Heart left ventricle (tissue), 16 donors: ENCODE data around the gene HNRNPUL2. TPM values are rescaled to one million over a fixed set of nuclear protein-coding genes. Genes with fewer than 3 reads are reported as not detected.
A peak's percentile ranks its signal among the peaks of the same experiment; 100 is the strongest.

Experiments used
- ATAC-seq, 4 donors: fragments of 200-7000 bp; cut with Tn5 transposase; one replicate each; pipeline ENCODE4 v1.9.1; 2020 to 2022; ENCODE audit warnings: moderate library complexity in 4 of 4, mild to moderate bottlenecking in 3 of 4, moderate number of reproducible peaks in 1 of 4
- DNase-seq, 5 donors: peaks; one replicate each; pipeline ENCODE4 v3.0.0-alpha.2; 2020
- H3K27ac ChIP-seq, 12 donors: fragments of 200-600 bp; sonication (generic) in 4 of 12; one replicate each; pipeline versions ENCODE4 v1.5.0 to v1.8.0; 2016 to 2022; ENCODE audit warnings: mild to moderate bottlenecking in 2 of 12
- H3K27me3 ChIP-seq, 9 donors: fragments of 200-600 bp; sonication (generic) in 2 of 9; one replicate each; pipeline versions ENCODE4 v1.5.1 to v1.8.0; 2016 to 2022; ENCODE audit warnings: mild to moderate bottlenecking in 3 of 9
- H3K36me3 ChIP-seq, 9 donors: fragments of 200-600 bp; sonication (generic) in 2 of 9; one replicate each; pipeline versions ENCODE4 v1.5.0 to v1.8.0; 2018 to 2022; ENCODE audit warnings: mild to moderate bottlenecking in 2 of 9
- H3K4me1 ChIP-seq, 12 donors: fragments of 200-600 bp; sonication (generic) in 4 of 12; one replicate each; pipeline versions ENCODE4 v1.5.0 to v1.8.0; 2016 to 2022; ENCODE audit warnings: mild to moderate bottlenecking in 3 of 12
- H3K4me3 ChIP-seq, 12 donors: fragments of 200-600 bp; sonication (generic) in 4 of 12; one replicate each; pipeline versions ENCODE4 v1.5.0 to v1.8.0; 2017 to 2022; ENCODE audit warnings: mild to moderate bottlenecking in 9 of 12, moderate library complexity in 4 of 12
- H3K9me3 ChIP-seq, 12 donors: fragments of 200-600 bp; sonication (generic) in 4 of 12; one replicate each; pipeline versions ENCODE4 v1.5.0 to v1.8.0; 2016 to 2022; ENCODE audit warnings: mild to moderate bottlenecking in 1 of 12
- CTCF ChIP-seq, 12 donors: fragments of 200-600 bp; sonication (generic) in 4 of 12; IDR thresholded peaks; one replicate each; pipeline versions ENCODE4 v1.5.0 to v1.8.0; 2018 to 2022; ENCODE audit warnings: antibody characterized with exemption in 12 of 12, mild to moderate bottlenecking in 5 of 12
- POLR2A ChIP-seq, 2 donors: fragments of 450-650 bp; IDR thresholded peaks; one replicate each; pipeline ENCODE4 v1.6.1; 2017; ENCODE audit warnings: antibody characterized with exemption in 2 of 2, mild to moderate bottlenecking in 2 of 2, moderate library complexity in 2 of 2
- whole genome bisulfite sequencing, 4 donors: extraction: QIAGEN DNeasy Blood & Tissue Kit in 2 of 4; methylation state at CpG; one replicate each; pipeline versions ENCODE4 v1.1.5 to v1.1.7; 2013 to 2018; 5-methylcytosine and 5-hydroxymethylcytosine counted together
- intact Hi-C, 10 donors: fragments of 100-400 bp; cut with DNase I; formaldehyde crosslinking; loops; one replicate each; pipeline versions ENCODE4 v1.11.1 to v1.14.2; 2022
- polyA plus RNA-seq, 2 donors: library from polyadenylated mRNA; stranded (reverse); fragments of 200-250 nt; gene quantifications; one replicate each; pipeline ENCODE4 v1.2.3, GENCODE V29; 2013
- total RNA-seq, 9 donors: library from RNA; depleted of rRNA in 2 of 9; stranded (reverse); fragments of >200 nt in 2 of 9; fragmentation: NEBNext Ultra II Directional in 3 of 9; extraction: Animal tissue kit (Norgen Biotek cat#: 25700) in 3 of 9; gene quantifications; one replicate each; pipeline versions ENCODE4 v1.1.0 to v1.2.4, GENCODE V29; 2016 to 2023
- donor health status: ischemic (EF 13 %, LVEDD 7.1; RV severe dilation, severe dysfunction).
- donor health status: healthy with polysubstance abuse.
- donor health status: DM: no; HTN: yes; CAD: no.
- donor health status: DM: no; HTN: no; CAD: no.
- donor health status: ischemic (EF 25% LVEDD 6.9; RV normal size, moderate dysfunction).
- donor health status: ischemic (EF 25% LVEDD 5.7; RV mildly dilated, moderate dysfunction).
- donor health status: healthy.
- donor health status: DM: yes; HTN: yes; CAD: no.
- donor health status: ischemic (EF 35%, LVEDD 5.7; RV mildly dilated, moderate dysfunction).
- donor health status: nonischemic (EF 11% LVEDD 7.7; RV severe dilation, severe dysfunction).
- donor health status: DM: yes; HTN: yes; CAD: no.
- donor health status: PGD.
- donor health status: ischemic (EF 29% LVEDD 5.4; RV normal size, mild dysfunction).
- donor health status: nonischemic (EF 23%, LVEDD 6.1; RV moderate dilation, normal function).

The HNRNPUL2 gene
- total and polyA plus RNA-seq, 11 donors: 9.6 to 39.5 (median 32.7) TPM

- H3K4me3 ChIP-seq: no peak overlapping the region
- ATAC-seq (no peak), DNase-seq (peak in 2 of 5 donors; percentile 2 to 20)
- TF ChIP-seq CTCF (IDR thresholded peaks at IDR 0.05) (no peak), POLR2A (IDR thresholded peaks at IDR 0.05) (no peak)
- H3K4me1 ChIP-seq: peaks cover 5 to 59% (median 43%) of the 10 kb centered on the region in 12 donors
- intact Hi-C loops: loop anchor here in 1 of 10 donors (5.0 kb wide), 1 partner anchor 40 kb away; the partner anchor contains the start of genes BSCL2 and GNG3
- 61 to 86% (median 73%) methylated on average over 2 of the region's 2 CpGs for WGBS, 4 donors
- no peaks in the 10 kb centered on the region for H3K27me3 ChIP-seq
- peaks cover 0 to 27% (median 20%) of the 10 kb centered on the region in 9 donors for H3K36me3 ChIP-seq
- H3K9me3 ChIP-seq: no peaks in the 10 kb centered on the region
- peak overlapping the region in 1 of 12 donors; percentile 89 for H3K27ac ChIP-seq
These were observed 59.8 kb downstream of the HNRNPUL2 start for GRCh38 chr11:62667460-62667859.

- Histone ChIP-seq H3K4me3 (peak overlapping the region; percentile 53 to 92 (median 83)), H3K36me3 (peaks cover 0 to 36% (median 27%) of the 10 kb centered on the region in 9 donors), H3K9me3 (no peaks in the 10 kb centered on the region), H3K27ac (peak overlapping the region; percentile 30 to 98 (median 88)), H3K4me1 (peaks cover 5 to 55% (median 41%) of the 10 kb centered on the region in 12 donors), H3K27me3 (no peaks in the 10 kb centered on the region)
- 48 to 54% (median 49%) methylated on average over 11 to 16 of the region's 16 CpGs for WGBS, 4 donors
- peak in 1 of 4 donors; percentile 0 for ATAC-seq
- intact Hi-C loops: loop anchor here in 1 of 10 donors (5.0 kb wide), 1 partner anchor 41 kb away; the partner anchor contains the start of genes BSCL2 and GNG3
- DNase-seq: peak in 2 of 5 donors; percentile 34 to 60
- no peak for TF ChIP-seq POLR2A (IDR thresholded peaks at IDR 0.05)
- no peak for TF ChIP-seq CTCF (IDR thresholded peaks at IDR 0.05)
These were observed 60.9 kb downstream of the HNRNPUL2 start for GRCh38 chr11:62666259-62666926.

DNA sequence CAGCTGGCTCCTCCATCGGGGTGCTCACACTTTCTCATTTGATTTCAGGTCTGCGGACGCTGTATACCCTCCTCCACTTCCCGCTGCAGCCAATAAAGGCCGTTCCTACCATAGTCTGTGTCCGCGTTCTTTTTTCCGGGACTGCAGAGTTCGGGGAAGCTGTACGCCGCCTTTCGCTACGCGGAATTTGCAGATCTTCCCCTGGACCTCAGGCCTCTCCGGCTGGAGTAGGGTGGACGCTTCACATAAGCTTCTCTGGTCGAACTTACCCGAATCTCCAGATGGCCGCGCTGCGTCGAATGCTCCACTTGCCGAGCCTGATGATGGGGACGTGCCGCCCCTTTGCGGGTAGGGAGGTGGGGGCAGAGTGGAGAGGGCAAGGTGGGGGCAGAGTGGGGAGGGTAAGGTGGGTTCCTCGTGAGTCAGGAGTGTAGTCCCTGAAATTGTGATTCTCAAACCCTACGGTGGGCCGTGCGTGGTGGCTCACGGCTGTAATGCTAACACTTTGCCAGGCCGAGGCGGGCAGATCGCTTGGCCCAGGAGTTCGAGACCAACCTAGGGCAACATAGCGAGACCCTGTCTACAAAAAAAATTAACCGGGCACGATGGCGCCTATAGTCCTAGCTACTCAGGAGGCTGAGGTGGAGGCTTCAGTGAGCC lies 61.5 kb downstream of the HNRNPUL2 start:
- 2 to 5% (median 4%) methylated on average over 37 to 39 of the region's 39 CpGs for WGBS, 4 donors
- intact Hi-C loops: loop anchor here in 1 of 10 donors (2.0 to 5.0 kb wide), 2 partner anchors 19 to 42 kb away; partner anchors contain the start of genes BSCL2, GANAB and GNG3
- Histone ChIP-seq H3K9me3 (no peaks in the 10 kb centered on the region), H3K36me3 (peaks cover 0 to 41% (median 27%) of the 10 kb centered on the region in 9 donors), H3K4me1 (peaks cover 5 to 51% (median 37%) of the 10 kb centered on the region in 12 donors), H3K4me3 (peak overlapping the region; percentile 53 to 92 (median 83)), H3K27ac (peak overlapping the region; percentile 30 to 98 (median 88)), H3K27me3 (no peaks in the 10 kb centered on the region)
- DNase-seq: peak in 4 of 5 donors; percentile 41 to 73 (median 60)
- peak; percentile 47 to 61 (median 48) for ATAC-seq
- TF ChIP-seq POLR2A (IDR thresholded peaks at IDR 0.05): no peak
- no peak for TF ChIP-seq CTCF (IDR thresholded peaks at IDR 0.05)
